PC-9 (cell line): ENCODE measurements around the gene HES7. TPM values are rescaled to one million over a fixed set of nuclear protein-coding genes. Genes with fewer than 3 reads are reported as not detected.

Source experiments
- BruUV-seq: library from RNA; stranded (reverse); fragments of 400-500 nt; replicated peaks from 2 replicates; lab custom pipeline; 2021; lab: Mats Ljungman, UMichigan
- CTCF ChIA-PET: fragments of 300-600 bp; sonication (Branson Sonifier 250); formaldehyde crosslinking; loops from one replicate; lab custom pipeline; 2022; ENCODE audit warnings: antibody characterized with exemption; lab: Charles Lee
- POLR2A ChIA-PET: fragments of 300-600 bp; sonication (Branson Sonifier 250); formaldehyde crosslinking; loops from one replicate; lab custom pipeline; 2022; ENCODE audit warnings: antibody characterized with exemption; ENCODE audit not compliant: unreplicated experiment; lab: Charles Lee
- DNase-seq, 2 experiments: peaks; one replicate each; pipeline versions ENCODE4 v3.0.0 to v3.0.0-alpha.2; 2015 to 2022; ENCODE audit warnings: mixed read lengths in 1 of 2
- H2AFZ ChIP-seq: fragments of 200-600 bp; sonication (generic); 2 replicates; pipeline ENCODE4 v1.8.1; 2017; ENCODE audit warnings: antibody characterized with exemption
- H3F3A ChIP-seq: fragments of 200-600 bp; sonication (generic); 2 replicates; pipeline ENCODE4 v1.8.1; 2017; ENCODE audit warnings: antibody characterized with exemption, mild to moderate bottlenecking, low read depth; ENCODE audit not compliant: insufficient read depth
- H3K27ac ChIP-seq: fragments of 200-600 bp; sonication (generic); 2 replicates; pipeline ENCODE4 v1.6.1; 2016; ENCODE audit warnings: mixed run types
- H3K27me3 ChIP-seq: fragments of 200-600 bp; sonication (generic); 2 replicates; pipeline ENCODE4 v1.6.1; 2016; ENCODE audit warnings: low read depth, mixed run types; ENCODE audit not compliant: insufficient read depth
- H3K36me3 ChIP-seq: fragments of 200-600 bp; sonication (generic); 2 replicates; pipeline ENCODE4 v1.6.1; 2016; ENCODE audit warnings: low read depth, mixed run types
- H3K4me1 ChIP-seq: fragments of 200-600 bp; sonication (generic); replicated peaks from 2 replicates; pipeline ENCODE4 v1.6.1; 2016; ENCODE audit warnings: mixed run types; ENCODE audit not compliant: insufficient read depth
- H3K4me2 ChIP-seq: fragments of 200-600 bp; sonication (generic); 2 replicates; pipeline ENCODE4 v1.6.1; 2017; ENCODE audit warnings: mixed run types
- H3K4me3 ChIP-seq: fragments of 200-600 bp; sonication (generic); 2 replicates; pipeline ENCODE4 v1.6.1; 2016; ENCODE audit warnings: mixed run types
- H3K79me2 ChIP-seq: fragments of 200-600 bp; sonication (generic); 2 replicates; pipeline ENCODE4 v1.6.1; 2017; ENCODE audit warnings: low read depth, mixed run types
- H3K9me2 ChIP-seq: fragments of 200-600 bp; sonication (generic); 2 replicates; pipeline ENCODE4 v1.8.1; 2017; ENCODE audit warnings: mild to moderate bottlenecking; ENCODE audit not compliant: insufficient read depth
- H3K9me3 ChIP-seq: fragments of 200-600 bp; sonication (generic); 2 replicates; pipeline ENCODE4 v1.8.1; 2016; ENCODE audit warnings: low read depth; ENCODE audit not compliant: insufficient read depth
- H4K20me1 ChIP-seq: fragments of 200-600 bp; sonication (generic); 2 replicates; pipeline ENCODE4 v1.8.1; 2017; ENCODE audit not compliant: insufficient read depth
- EZH2 ChIP-seq: fragments of 200-600 bp; sonication (generic); IDR thresholded peaks from 2 replicates; pipeline ENCODE4 v1.8.0; 2017; ENCODE audit warnings: antibody characterized with exemption, low read depth
- intact Hi-C: fragments of 100-400 bp; cut with micrococcal nuclease; formaldehyde crosslinking; loops from one replicate; pipeline ENCODE4 v1.10.0; 2022; ENCODE audit not compliant: unreplicated experiment
- total RNA-seq: library from RNA; stranded (reverse); gene quantifications from 2 replicates; pipeline ENCODE4 v1.2.3, GENCODE V29; 2021
- TF ChIP-seq, protein P1 (sequence below): fragments of 200-600 bp; sonication (generic); conservative IDR thresholded peaks from 2 replicates; pipeline ENCODE4 v1.6.1; 2017; ENCODE audit warnings: mixed run types, antibody characterized with exemption, mild to moderate bottlenecking, moderate library complexity

HES7 gene
- total RNA-seq, 1 experiment from 2014 or later = 2.6 TPM

DNA sequence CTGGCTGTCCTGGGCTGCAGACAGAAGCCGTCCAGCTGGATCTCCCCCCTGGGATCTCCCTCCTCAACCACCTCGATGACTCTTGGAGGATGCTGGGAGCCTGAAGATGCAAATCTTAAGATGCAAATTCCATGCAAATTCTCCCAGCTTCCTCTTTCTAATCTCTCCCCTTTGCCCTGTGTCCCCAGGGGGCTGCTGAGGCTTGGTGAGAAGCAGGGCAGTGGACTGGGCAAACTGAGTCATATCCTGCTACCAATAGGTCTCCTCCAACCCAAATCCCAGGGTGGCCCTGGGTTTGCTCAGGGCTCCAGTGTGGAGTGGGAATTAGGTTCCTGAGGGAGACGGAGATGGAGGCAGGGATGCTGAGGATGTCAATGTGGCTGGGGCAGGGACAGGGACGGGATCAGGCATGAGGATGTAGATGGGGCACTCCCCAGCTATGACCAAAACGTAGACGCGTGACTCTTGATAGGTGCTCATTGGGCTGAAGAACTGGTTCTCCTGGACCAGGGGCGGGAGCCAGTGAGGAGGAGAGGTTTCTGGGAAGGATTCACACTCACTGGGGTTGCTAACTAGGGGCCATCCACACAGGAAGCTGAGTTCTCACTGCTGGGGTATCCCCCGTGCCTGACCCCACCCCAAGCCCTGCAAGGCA lies 32.7 kb downstream of the HES7 start:
- no peak overlapping the region for H3K27ac ChIP-seq
- ChIA-PET POLR2A (no interaction called here), CTCF (interaction anchor here (0.9 to 2.0 kb wide), 4 partner anchors 10 to 34 kb away, joined by 3 to 8 read pairs (median 4); no protein-coding TSS in a partner anchor)
- H3K27me3 ChIP-seq = no peaks in the 10 kb centered on the region; the same call in 1 of the 2 replicates
- H3K4me2 ChIP-seq = no peak overlapping the region
- H3K4me1 ChIP-seq = no peaks in the 10 kb centered on the region
- no peaks in the 10 kb centered on the region for H3F3A ChIP-seq
- BruUV-seq = no TSS peak
- H3K9me2 ChIP-seq = no peaks in the 10 kb centered on the region
- H3K9me3 ChIP-seq = no peaks in the 10 kb centered on the region
- no peak for DNase-seq
- H3K4me3 ChIP-seq = no peak overlapping the region
- H3K79me2 ChIP-seq = no peaks in the 10 kb centered on the region
- no peak overlapping the region for H2AFZ ChIP-seq
- no peaks in the 10 kb centered on the region for H4K20me1 ChIP-seq
- no peaks in the 10 kb centered on the region for H3K36me3 ChIP-seq
- TF ChIP-seq EZH2 = no peak
- TF ChIP-seq, protein P1, sequence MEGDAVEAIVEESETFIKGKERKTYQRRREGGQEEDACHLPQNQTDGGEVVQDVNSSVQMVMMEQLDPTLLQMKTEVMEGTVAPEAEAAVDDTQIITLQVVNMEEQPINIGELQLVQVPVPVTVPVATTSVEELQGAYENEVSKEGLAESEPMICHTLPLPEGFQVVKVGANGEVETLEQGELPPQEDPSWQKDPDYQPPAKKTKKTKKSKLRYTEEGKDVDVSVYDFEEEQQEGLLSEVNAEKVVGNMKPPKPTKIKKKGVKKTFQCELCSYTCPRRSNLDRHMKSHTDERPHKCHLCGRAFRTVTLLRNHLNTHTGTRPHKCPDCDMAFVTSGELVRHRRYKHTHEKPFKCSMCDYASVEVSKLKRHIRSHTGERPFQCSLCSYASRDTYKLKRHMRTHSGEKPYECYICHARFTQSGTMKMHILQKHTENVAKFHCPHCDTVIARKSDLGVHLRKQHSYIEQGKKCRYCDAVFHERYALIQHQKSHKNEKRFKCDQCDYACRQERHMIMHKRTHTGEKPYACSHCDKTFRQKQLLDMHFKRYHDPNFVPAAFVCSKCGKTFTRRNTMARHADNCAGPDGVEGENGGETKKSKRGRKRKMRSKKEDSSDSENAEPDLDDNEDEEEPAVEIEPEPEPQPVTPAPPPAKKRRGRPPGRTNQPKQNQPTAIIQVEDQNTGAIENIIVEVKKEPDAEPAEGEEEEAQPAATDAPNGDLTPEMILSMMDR = no peak
- intact Hi-C loops = no loop called here

DNA sequence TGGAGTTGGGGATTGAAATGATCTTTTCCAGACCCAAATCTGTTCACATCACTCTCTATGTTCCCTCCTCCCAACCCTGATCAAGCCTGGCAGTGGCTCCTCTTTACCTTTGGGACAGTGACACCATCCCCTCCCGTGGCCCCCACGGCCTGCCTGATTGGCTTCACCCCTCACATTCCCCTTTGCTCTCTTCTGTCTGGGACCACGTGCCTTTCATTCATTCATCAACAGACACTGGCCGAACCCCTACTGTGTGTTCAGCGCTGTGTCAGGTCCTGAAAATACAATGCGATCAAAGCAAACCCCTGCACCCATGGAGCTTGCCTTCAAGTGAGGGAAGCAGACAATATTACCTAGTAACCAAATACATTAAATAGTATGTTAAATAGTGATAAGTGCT lies 34.2 kb downstream of the HES7 start:
- no peak for DNase-seq
- no peak overlapping the region for H3K27ac ChIP-seq
- no peaks in the 10 kb centered on the region for H3F3A ChIP-seq
- no peaks in the 10 kb centered on the region for H3K9me3 ChIP-seq
- H3K4me2 ChIP-seq = no peak overlapping the region
- H3K27me3 ChIP-seq = no peaks in the 10 kb centered on the region; the same call in 1 of the 2 replicates
- no peaks in the 10 kb centered on the region for H3K36me3 ChIP-seq
- H3K9me2 ChIP-seq = no peaks in the 10 kb centered on the region
- no TSS peak for BruUV-seq
- CTCF ChIA-PET = no interaction called here
- no peak overlapping the region for H3K4me3 ChIP-seq
- TF ChIP-seq, protein P1 = no peak
- TF ChIP-seq EZH2 = no peak
- POLR2A ChIA-PET = no interaction called here
- H3K4me1 ChIP-seq = no peaks in the 10 kb centered on the region
- H3K79me2 ChIP-seq = no peaks in the 10 kb centered on the region
- H2AFZ ChIP-seq = no peak overlapping the region
- intact Hi-C loops = no loop called here
- H4K20me1 ChIP-seq = no peaks in the 10 kb centered on the region

DNA sequence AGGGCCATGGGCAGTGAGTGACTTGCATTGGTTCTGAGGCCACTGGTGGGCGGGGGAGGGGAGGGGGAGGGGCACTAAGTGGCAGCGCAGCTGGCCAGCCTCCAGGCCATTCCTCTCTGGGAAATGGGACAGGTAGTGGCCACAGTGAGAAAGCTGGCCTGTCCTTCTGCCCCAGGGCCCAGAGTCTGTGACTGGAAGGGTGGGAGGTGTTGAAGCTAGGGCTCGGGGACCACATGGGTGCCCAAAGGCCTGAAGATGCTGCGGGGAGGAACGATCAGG lies 36.0 kb downstream of the HES7 start:
- Histone ChIP-seq H3K27me3 (no peaks in the 10 kb centered on the region; the same call in 1 of the 2 replicates), H3K79me2 (no peaks in the 10 kb centered on the region), H3K27ac (no peak overlapping the region), H3K36me3 (no peaks in the 10 kb centered on the region), H3F3A (no peaks in the 10 kb centered on the region), H3K4me3 (no peak overlapping the region), H3K9me2 (no peaks in the 10 kb centered on the region), H2AFZ (no peak overlapping the region), H3K4me1 (no peaks in the 10 kb centered on the region), H3K4me2 (no peak overlapping the region), H4K20me1 (no peaks in the 10 kb centered on the region), H3K9me3 (no peaks in the 10 kb centered on the region)
- TF ChIP-seq, protein P1 = no peak
- no peak for TF ChIP-seq EZH2
- BruUV-seq = no TSS peak
- ChIA-PET CTCF (interaction anchor here (0.6 to 1.3 kb wide), 6 partner anchors 15 to 1460 kb away, joined by 3 to 10 read pairs (median 4); no protein-coding TSS in a partner anchor), POLR2A (no interaction called here)
- DNase-seq = no peak
- intact Hi-C loops = no loop called here
